GM20000 (cell line): Measurements from ENCODE around the gene UBE2O.

Experiments
- DNase-seq: peaks from one replicate; pipeline ENCODE4 v3.0.0; 2012; ENCODE audit warnings: low spot score
- CTCF ChIP-seq: IDR thresholded peaks from 2 replicates; pipeline ENCODE4 v1.5.1; 2012; ENCODE audit warnings: mild to moderate bottlenecking, control low read depth; ENCODE audit errors: extremely low read depth, missing control alignments

UBE2O gene

GRCh38 chr17:76416457-76416856 is 36.5 kb downstream of the UBE2O start:
- TF ChIP-seq CTCF: no peak
- no peak for DNase-seq

- TF ChIP-seq CTCF: no peak
- DNase-seq: no peak
Measured at GRCh38 chr17:76415786-76416185, 37.2 kb downstream of the UBE2O start.

- TF ChIP-seq CTCF: no peak
- no peak for DNase-seq
Measured at GRCh38 chr17:76414334-76415295, 38.3 kb downstream of the UBE2O start.

- no peak for TF ChIP-seq CTCF
- no peak for DNase-seq
Measured at GRCh38 chr17:76411247-76411646, 41.7 kb downstream of the UBE2O start.

GRCh38 chr17:76410328-76410965 is 42.5 kb downstream of the UBE2O start:
- DNase-seq: no peak
- no peak for TF ChIP-seq CTCF

- DNase-seq: peak; percentile 76
- TF ChIP-seq CTCF: peak; percentile 87
Measured at GRCh38 chr17:76408037-76408849, 44.7 kb downstream of the UBE2O start.
